SK-N-SH treated with all-trans-retinoic acid at 6 μM for 48 hours (cell line): ENCODE data around the gene DRD5.

Experiments
- ATAC-seq: fragments of 200-7000 bp; cut with Tn5 transposase; 3 replicates; pipeline ENCODE4 v1.9.1; 2020; ENCODE audit warnings: mild to moderate bottlenecking, moderate library complexity
- ARNTL ChIP-seq: fragments of 450-650 bp; formaldehyde crosslinking; IDR thresholded peaks from 2 replicates; pipeline ENCODE4 v1.5.0; 2020; ENCODE audit warnings: low read depth, mild to moderate bottlenecking, moderate library complexity, borderline replicate concordance
- BACH2 ChIP-seq: fragments of 250-450 bp; sonication (Bioruptor Pico); IDR thresholded peaks from 2 replicates; pipeline ENCODE4 v1.9.0; 2021; ENCODE audit warnings: mild to moderate bottlenecking, borderline replicate concordance
- CSRNP3 ChIP-seq: fragments of 250-450 bp; sonication (Bioruptor Pico); IDR thresholded peaks from 2 replicates; pipeline ENCODE4 v1.5.1; 2021; ENCODE audit warnings: mild to moderate bottlenecking, moderate library complexity
- ESRRG ChIP-seq: fragments of 250-450 bp; sonication (Bioruptor Pico); IDR thresholded peaks from 2 replicates; pipeline ENCODE4 v1.6.1; 2021; ENCODE audit warnings: mild to moderate bottlenecking
- GLIS3 ChIP-seq: fragments of 250-450 bp; sonication (Bioruptor Pico); IDR thresholded peaks from 2 replicates; pipeline ENCODE4 v1.5.0; 2020; ENCODE audit warnings: mild to moderate bottlenecking, moderate library complexity
- OSR1 ChIP-seq: fragments of 250-450 bp; sonication (Bioruptor Pico); IDR thresholded peaks from 2 replicates; pipeline ENCODE4 v1.8.0; 2022; ENCODE audit warnings: moderate library complexity, mild to moderate bottlenecking, inconsistent platforms
- PATZ1 ChIP-seq: fragments of 250-450 bp; sonication (Bioruptor Pico); IDR thresholded peaks from 2 replicates; pipeline ENCODE4 v1.8.0; 2020; ENCODE audit warnings: mild to moderate bottlenecking, moderate library complexity, borderline replicate concordance
- POU6F1 ChIP-seq: fragments of 250-450 bp; sonication (Bioruptor Pico); IDR thresholded peaks from 2 replicates; pipeline ENCODE4 v1.8.0; 2021; ENCODE audit warnings: low read depth, mild to moderate bottlenecking, moderate library complexity, borderline replicate concordance
- PPARA ChIP-seq: fragments of 250-450 bp; sonication (Bioruptor Pico); IDR thresholded peaks from 2 replicates; pipeline ENCODE4 v1.5.0; 2020; ENCODE audit warnings: mild to moderate bottlenecking, borderline replicate concordance
- RARB ChIP-seq: fragments of 250-450 bp; sonication (Bioruptor Pico); IDR thresholded peaks from 2 replicates; pipeline ENCODE4 v1.8.0; 2021; ENCODE audit warnings: mild to moderate bottlenecking, moderate library complexity
- SNAI2 ChIP-seq: fragments of 250-450 bp; sonication (Bioruptor Pico); IDR thresholded peaks from 2 replicates; pipeline ENCODE4 v1.5.0; 2020; ENCODE audit warnings: mild to moderate bottlenecking, moderate library complexity
- TCF4 ChIP-seq: fragments of 250-450 bp; sonication (Bioruptor Pico); IDR thresholded peaks from 2 replicates; pipeline ENCODE4 v1.8.0; 2021; ENCODE audit warnings: mild to moderate bottlenecking, moderate library complexity, borderline replicate concordance
- TOX ChIP-seq: fragments of 250-450 bp; sonication (Bioruptor Pico); IDR thresholded peaks from 2 replicates; pipeline ENCODE4 v1.8.0; 2021; ENCODE audit warnings: mild to moderate bottlenecking, moderate library complexity, borderline replicate concordance
- ZC3H10 ChIP-seq: fragments of 250-450 bp; sonication (Bioruptor Pico); IDR thresholded peaks from 2 replicates; pipeline ENCODE4 v1.5.1; 2021; ENCODE audit warnings: mild to moderate bottlenecking, moderate library complexity
- ZFP3 ChIP-seq: fragments of 250-450 bp; sonication (Bioruptor Pico); IDR thresholded peaks from 2 replicates; pipeline ENCODE4 v1.5.0; 2020; ENCODE audit warnings: mild to moderate bottlenecking, moderate library complexity
- ZFP30 ChIP-seq: fragments of 450-650 bp; formaldehyde crosslinking; IDR thresholded peaks from 2 replicates; pipeline ENCODE4 v1.5.0; 2022; ENCODE audit warnings: mild to moderate bottlenecking, moderate library complexity
- ZNF565 ChIP-seq: fragments of 450-650 bp; formaldehyde crosslinking; conservative IDR thresholded peaks from 2 replicates; pipeline ENCODE4 v1.5.0; 2020; ENCODE audit warnings: low read depth, mild to moderate bottlenecking, moderate library complexity
- ZNF70 ChIP-seq: fragments of 450-650 bp; formaldehyde crosslinking; IDR thresholded peaks from 2 replicates; pipeline ENCODE4 v1.5.0; 2020; ENCODE audit warnings: mild to moderate bottlenecking, moderate library complexity
- ZNF8 ChIP-seq: fragments of 450-650 bp; formaldehyde crosslinking; IDR thresholded peaks from 2 replicates; pipeline ENCODE4 v1.5.0; 2020; ENCODE audit warnings: mild to moderate bottlenecking, moderate library complexity
- TF ChIP-seq, protein P1 (sequence below): fragments of 250-450 bp; sonication (Bioruptor Pico); IDR thresholded peaks from 2 replicates; pipeline ENCODE4 v1.5.0; 2020; ENCODE audit warnings: mild to moderate bottlenecking, moderate library complexity

The DRD5 gene

DNA sequence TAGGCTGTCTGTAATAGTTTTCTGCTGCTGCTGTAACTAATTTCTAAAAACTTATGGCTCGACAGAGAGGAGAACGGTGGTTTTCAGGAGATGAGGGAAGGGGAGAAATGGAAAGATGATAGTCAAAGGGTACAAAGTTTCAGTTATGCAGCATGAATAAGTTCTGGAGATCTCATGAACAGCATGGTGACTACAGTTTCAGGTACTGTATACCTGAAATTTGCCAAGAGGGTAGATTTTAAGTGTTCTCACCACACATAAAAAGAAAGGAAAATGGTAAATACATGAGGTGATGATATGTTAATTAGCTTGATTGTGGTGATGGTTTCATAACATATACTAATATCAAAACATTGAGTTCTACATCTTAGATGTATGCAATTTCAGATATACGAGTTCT, 34.9 kb downstream of the DRD5 start (continued):
- TF ChIP-seq PATZ1 (CRISPR knock-in tag), result no peak
- no peak for TF ChIP-seq TCF4
- no peak for TF ChIP-seq ZFP3
- TF ChIP-seq ZFP30 (CRISPR knock-in tag), result no peak

DNA sequence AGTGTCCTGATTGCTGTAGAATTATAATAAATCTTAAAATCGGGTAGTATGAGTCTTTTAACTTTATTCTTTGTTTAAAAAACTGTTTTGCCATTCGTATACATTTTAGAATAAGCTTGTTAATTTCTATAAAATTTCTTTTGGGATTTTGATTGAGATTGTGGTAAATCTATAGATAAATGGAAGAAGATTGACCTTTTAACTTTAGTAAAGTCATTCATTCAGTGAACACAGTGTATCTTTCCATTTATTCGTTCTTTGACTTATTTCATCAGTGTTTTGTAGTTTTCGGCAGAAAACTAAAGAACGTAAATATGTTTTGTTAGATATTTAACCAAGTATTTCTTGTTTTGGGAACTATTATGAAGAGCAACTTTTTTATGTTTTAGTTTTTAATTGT, 38.9 kb downstream of the DRD5 start:
- TF ChIP-seq, protein P1, sequence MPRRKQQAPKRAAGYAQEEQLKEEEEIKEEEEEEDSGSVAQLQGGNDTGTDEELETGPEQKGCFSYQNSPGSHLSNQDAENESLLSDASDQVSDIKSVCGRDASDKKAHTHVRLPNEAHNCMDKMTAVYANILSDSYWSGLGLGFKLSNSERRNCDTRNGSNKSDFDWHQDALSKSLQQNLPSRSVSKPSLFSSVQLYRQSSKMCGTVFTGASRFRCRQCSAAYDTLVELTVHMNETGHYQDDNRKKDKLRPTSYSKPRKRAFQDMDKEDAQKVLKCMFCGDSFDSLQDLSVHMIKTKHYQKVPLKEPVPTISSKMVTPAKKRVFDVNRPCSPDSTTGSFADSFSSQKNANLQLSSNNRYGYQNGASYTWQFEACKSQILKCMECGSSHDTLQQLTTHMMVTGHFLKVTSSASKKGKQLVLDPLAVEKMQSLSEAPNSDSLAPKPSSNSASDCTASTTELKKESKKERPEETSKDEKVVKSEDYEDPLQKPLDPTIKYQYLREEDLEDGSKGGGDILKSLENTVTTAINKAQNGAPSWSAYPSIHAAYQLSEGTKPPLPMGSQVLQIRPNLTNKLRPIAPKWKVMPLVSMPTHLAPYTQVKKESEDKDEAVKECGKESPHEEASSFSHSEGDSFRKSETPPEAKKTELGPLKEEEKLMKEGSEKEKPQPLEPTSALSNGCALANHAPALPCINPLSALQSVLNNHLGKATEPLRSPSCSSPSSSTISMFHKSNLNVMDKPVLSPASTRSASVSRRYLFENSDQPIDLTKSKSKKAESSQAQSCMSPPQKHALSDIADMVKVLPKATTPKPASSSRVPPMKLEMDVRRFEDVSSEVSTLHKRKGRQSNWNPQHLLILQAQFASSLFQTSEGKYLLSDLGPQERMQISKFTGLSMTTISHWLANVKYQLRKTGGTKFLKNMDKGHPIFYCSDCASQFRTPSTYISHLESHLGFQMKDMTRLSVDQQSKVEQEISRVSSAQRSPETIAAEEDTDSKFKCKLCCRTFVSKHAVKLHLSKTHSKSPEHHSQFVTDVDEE (CRISPR knock-in tag), result no peak
- TF ChIP-seq ZC3H10 (no peak), ESRRG (CRISPR knock-in tag) (no peak), SNAI2 (no peak), OSR1 (CRISPR knock-in tag) (no peak), ARNTL (CRISPR knock-in tag) (no peak), TOX (CRISPR knock-in tag) (no peak), CSRNP3 (no peak), GLIS3 (CRISPR knock-in tag) (no peak)
- TF ChIP-seq, all 23 proteins: peak for 0
- no peak for ATAC-seq

- no peak for ATAC-seq
- no peak for TF ChIP-seq ARNTL (CRISPR knock-in tag)
- no peak for TF ChIP-seq SNAI2
These were observed 43.6 kb downstream of the DRD5 start for GRCh38 chr4:9825049-9825448.

DNA sequence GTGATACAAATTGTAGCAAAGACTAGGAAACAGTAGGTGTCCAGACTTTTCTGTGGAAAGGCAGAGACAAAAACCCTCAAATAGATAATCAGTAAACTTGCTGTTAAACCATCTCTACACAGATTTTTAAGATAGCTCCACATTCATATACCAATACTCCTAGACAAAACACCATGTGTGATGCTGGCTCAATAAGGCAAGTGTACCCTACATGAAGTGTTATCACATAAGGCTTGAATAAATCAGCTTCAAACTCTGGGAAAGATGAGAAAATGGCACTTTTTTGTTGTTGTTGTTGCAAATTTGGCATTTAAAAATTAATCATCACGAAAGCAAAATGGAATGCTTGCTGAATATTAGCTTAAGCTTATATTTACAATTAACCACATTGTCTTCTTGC, 45.1 kb downstream of the DRD5 start:
- TF ChIP-seq, protein P1 (CRISPR knock-in tag), result no peak
- no peak for TF ChIP-seq ZNF70 (CRISPR knock-in tag)
- TF ChIP-seq ZNF8 (CRISPR knock-in tag), result no peak
- TF ChIP-seq TOX (CRISPR knock-in tag), result no peak
- no peak for ATAC-seq

DNA sequence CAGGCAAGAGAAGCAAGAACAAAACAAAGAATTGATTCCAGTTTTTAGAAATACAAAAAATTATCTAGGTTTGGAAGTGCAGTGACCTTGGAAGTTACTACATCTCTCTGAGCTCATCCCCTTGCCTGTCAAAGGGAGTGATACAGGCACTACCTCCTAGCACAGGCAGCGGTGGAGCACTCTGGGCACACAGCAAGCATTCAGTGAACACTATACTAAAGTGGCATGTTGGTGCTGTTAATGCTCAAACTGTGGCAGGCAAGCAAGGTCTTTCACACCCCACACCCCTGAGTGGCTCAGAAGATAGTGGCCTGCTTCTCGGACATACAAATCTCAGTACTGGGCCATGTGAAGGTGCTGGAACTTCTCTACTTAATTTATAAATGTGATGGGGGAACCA, 51.2 kb downstream of the DRD5 start:
- ATAC-seq, result no peak
- TF ChIP-seq PPARA (CRISPR knock-in tag) (no peak), GLIS3 (CRISPR knock-in tag) (no peak), RARB (CRISPR knock-in tag) (no peak), ARNTL (CRISPR knock-in tag) (no peak), ZC3H10 (no peak), ESRRG (CRISPR knock-in tag) (no peak), OSR1 (CRISPR knock-in tag) (no peak), TOX (CRISPR knock-in tag) (no peak), POU6F1 (CRISPR knock-in tag) (no peak), ZNF565 (CRISPR knock-in tag) (no peak), ZNF70 (CRISPR knock-in tag) (no peak), TCF4 (no peak), BACH2 (no peak)
- TF ChIP-seq, all 23 proteins: peak for 0
